Neuronal stem cell (in vitro differentiated cells): Measurements from ENCODE around the gene DQX1.

ENCODE experiments used
- DNase-seq: peaks from one replicate; pipeline ENCODE4 v3.0.0-alpha.2; 2013; ENCODE audit warnings: low spot score
- H2AFZ ChIP-seq: one replicate; pipeline ENCODE4 v1.6.1; 2013; ENCODE audit warnings: mild to moderate bottlenecking, low read length, inconsistent platforms
- H2AK5ac ChIP-seq: 2 replicates; pipeline ENCODE4 v1.6.1; 2013; ENCODE audit warnings: low read depth, mild to moderate bottlenecking, inconsistent platforms, low read length, moderate library complexity, mixed read lengths
- H2BK120ac ChIP-seq: 2 replicates; pipeline ENCODE4 v1.6.1; 2013; ENCODE audit warnings: low read depth, mild to moderate bottlenecking, inconsistent platforms, low read length, moderate library complexity, mixed read lengths
- H2BK12ac ChIP-seq: one replicate; pipeline ENCODE4 v1.6.1; 2013; ENCODE audit warnings: low read length, inconsistent platforms
- H2BK15ac ChIP-seq: 2 replicates; pipeline ENCODE4 v1.6.1; 2013; ENCODE audit warnings: mild to moderate bottlenecking, low read length, inconsistent platforms, mixed read lengths
- H2BK5ac ChIP-seq: one replicate; pipeline ENCODE4 v1.6.1; 2013; ENCODE audit warnings: inconsistent platforms, mild to moderate bottlenecking, low read length, moderate library complexity
- H3K14ac ChIP-seq: one replicate; pipeline ENCODE4 v1.6.1; 2013; ENCODE audit warnings: low read length, inconsistent platforms
- H3K18ac ChIP-seq: 2 replicates; pipeline ENCODE4 v1.6.1; 2013; ENCODE audit warnings: low read length, inconsistent platforms
- H3K23ac ChIP-seq: 2 replicates; pipeline ENCODE4 v1.6.1; 2013; ENCODE audit warnings: low read depth, mild to moderate bottlenecking, mixed read lengths, low read length, inconsistent platforms; ENCODE audit not compliant: poor library complexity
- H3K27ac ChIP-seq: replicated peaks from 3 replicates; pipeline ENCODE4 v1.5.1; 2013; ENCODE audit warnings: low read length, inconsistent platforms
- H3K27me3 ChIP-seq, 3 experiments: 2 replicates each; pipeline ENCODE4 v1.6.1; 2013; ENCODE audit warnings: low read length in 3 of 3, mild to moderate bottlenecking in 2 of 3, inconsistent platforms in 1 of 3, low read depth in 1 of 3, mixed read lengths in 1 of 3, moderate library complexity in 1 of 3; ENCODE audit not compliant: control insufficient read depth in 3 of 3, insufficient read depth in 3 of 3
- H3K36me3 ChIP-seq, 2 donors: replicated peaks in 1 of 2; 2 replicates each; pipeline ENCODE4 v1.6.1; 2013; ENCODE audit warnings: low read length in 2 of 2; ENCODE audit not compliant: control insufficient read depth in 2 of 2, insufficient read depth in 2 of 2
- H3K4ac ChIP-seq: 2 replicates; pipeline ENCODE4 v1.6.1; 2013; ENCODE audit warnings: inconsistent platforms, mild to moderate bottlenecking, low read length, moderate library complexity
- H3K4me1 ChIP-seq, 2 donors: 1 replicate in 1 of 2; 2 replicates in 1 of 2; pipeline ENCODE4 v1.6.1; 2013; ENCODE audit warnings: low read length in 2 of 2, low read depth in 1 of 2; ENCODE audit not compliant: control insufficient read depth in 2 of 2, insufficient read depth in 1 of 2
- H3K4me2 ChIP-seq: one replicate; pipeline ENCODE4 v1.6.1; 2013; ENCODE audit warnings: mild to moderate bottlenecking, low read length, inconsistent platforms; ENCODE audit not compliant: insufficient read depth, poor library complexity, severe bottlenecking
- H3K4me3 ChIP-seq, 2 donors: 2 replicates each; pipeline ENCODE4 v1.5.1; 2013; ENCODE audit warnings: low read length in 2 of 2, mild to moderate bottlenecking in 2 of 2, inconsistent platforms in 1 of 2, moderate library complexity in 1 of 2
- H3K79me1 ChIP-seq: one replicate; pipeline ENCODE4 v1.6.1; 2013; ENCODE audit warnings: low read depth, mild to moderate bottlenecking, inconsistent platforms, low read length, moderate library complexity
- H3K9ac ChIP-seq: one replicate; pipeline ENCODE4 v1.6.1; 2013; ENCODE audit warnings: mild to moderate bottlenecking, low read depth, low read length, inconsistent platforms; ENCODE audit not compliant: poor library complexity
- H3K9me3 ChIP-seq, 2 donors: replicated peaks in 1 of 2; 2 replicates each; pipeline versions ENCODE3 to v1.6.1; 2013; ENCODE audit warnings: low read length in 2 of 2, mild to moderate bottlenecking in 2 of 2, inconsistent platforms in 1 of 2, low read depth in 1 of 2, mixed read lengths in 1 of 2, moderate library complexity in 1 of 2; ENCODE audit not compliant: control insufficient read depth in 2 of 2, insufficient read depth in 1 of 2
- H4K8ac ChIP-seq: one replicate; pipeline ENCODE4 v1.6.1; 2013; ENCODE audit warnings: low read depth, mild to moderate bottlenecking, inconsistent platforms, low read length, moderate library complexity
- H4K91ac ChIP-seq: one replicate; pipeline ENCODE4 v1.6.1; 2013; ENCODE audit warnings: low read length, low read depth, mild to moderate bottlenecking, inconsistent platforms; ENCODE audit not compliant: poor library complexity
- WGBS, 2 donors: extraction: QIAGEN DNeasy Blood & Tissue Kit; methylation state at CpG; one replicate each; pipeline ENCODE4 v1.1.7; 2013; ENCODE audit warnings: missing lambda C conversion rate in 2 of 2, mixed read lengths in 1 of 2; ENCODE audit not compliant: insufficient read length in 2 of 2, insufficient replicate concordance in 1 of 2; ENCODE audit errors: extremely low coverage in 2 of 2; 5-methylcytosine and 5-hydroxymethylcytosine counted together

Gene DQX1

GRCh38 chr2:74566754-74567085 is 40.7 kb upstream of the DQX1 start:
- H3K9me3 ChIP-seq = no peaks in the 10 kb centered on the region
- no peaks in the 10 kb centered on the region for H3K36me3 ChIP-seq
- H3K9ac ChIP-seq = no peak overlapping the region
- H3K4me2 ChIP-seq = no peak overlapping the region
- H3K27me3 ChIP-seq = peaks cover 0 to 66% (median 6%) of the 10 kb centered on the region in 3 experiments
- H2AK5ac ChIP-seq = no peak overlapping the region
- H3K4me3 ChIP-seq = no peak overlapping the region
- H3K18ac ChIP-seq = no peak overlapping the region
- H2BK15ac ChIP-seq = no peak overlapping the region
- no peak overlapping the region for H3K4ac ChIP-seq
- H3K27ac ChIP-seq = no peak overlapping the region
- no peak overlapping the region for H3K23ac ChIP-seq
- no peak overlapping the region for H2AFZ ChIP-seq
- no peak overlapping the region for H4K91ac ChIP-seq
- no peak overlapping the region for H4K8ac ChIP-seq
- H3K14ac ChIP-seq = no peak overlapping the region
- H2BK5ac ChIP-seq = no peak overlapping the region
- no peak overlapping the region for H2BK12ac ChIP-seq
- H2BK120ac ChIP-seq = no peak overlapping the region
- no peaks in the 10 kb centered on the region for H3K4me1 ChIP-seq
- H3K79me1 ChIP-seq = no peaks in the 10 kb centered on the region
- DNase-seq = no peak

DNA sequence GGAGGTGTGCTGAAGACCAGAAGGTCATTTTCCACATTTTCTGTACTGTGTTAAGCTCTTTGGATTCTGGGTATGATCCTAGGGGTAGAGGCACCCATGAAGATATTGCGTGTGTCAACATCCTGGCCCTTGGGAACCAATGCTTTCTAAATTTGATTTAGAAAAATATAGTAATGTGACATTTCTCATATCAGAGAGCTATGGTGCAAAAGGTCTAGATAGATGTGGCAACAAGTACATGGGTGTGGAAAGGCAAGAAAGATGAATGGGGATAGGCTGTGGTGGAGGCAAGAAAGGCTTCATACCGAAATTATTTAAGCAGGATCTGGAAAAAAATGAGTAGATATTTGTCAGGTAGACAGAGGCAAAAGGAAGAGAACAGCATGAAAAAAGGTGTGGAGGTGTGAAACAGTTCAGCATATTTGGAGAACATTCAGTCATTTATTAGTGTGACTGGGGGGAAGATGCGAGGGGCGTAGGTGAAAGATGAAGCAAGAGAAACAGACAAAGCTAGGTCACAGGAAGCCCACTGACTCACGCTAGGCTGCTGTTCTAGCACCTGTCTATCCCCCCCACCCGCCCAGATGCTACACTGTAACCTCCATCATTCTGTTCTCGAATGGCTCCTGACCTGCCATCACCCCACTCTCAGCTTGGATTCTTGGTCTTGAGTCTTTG is 40.2 kb upstream of the DQX1 start:
- no peak overlapping the region for H2AK5ac ChIP-seq
- no peak overlapping the region for H3K4me3 ChIP-seq
- no peak overlapping the region for H3K23ac ChIP-seq
- H2BK15ac ChIP-seq = no peak overlapping the region
- no peaks in the 10 kb centered on the region for H3K9me3 ChIP-seq
- H3K4me2 ChIP-seq = no peak overlapping the region
- H3K4ac ChIP-seq = no peak overlapping the region
- H2AFZ ChIP-seq = no peak overlapping the region
- no peak overlapping the region for H3K14ac ChIP-seq
- no peaks in the 10 kb centered on the region for H3K79me1 ChIP-seq
- H2BK120ac ChIP-seq = no peak overlapping the region
- H3K4me1 ChIP-seq = no peaks in the 10 kb centered on the region
- H3K36me3 ChIP-seq = no peaks in the 10 kb centered on the region
- no peak overlapping the region for H3K18ac ChIP-seq
- no peak overlapping the region for H4K8ac ChIP-seq
- no peak overlapping the region for H2BK5ac ChIP-seq
- H3K27me3 ChIP-seq = peaks cover 0 to 68% (median 9%) of the 10 kb centered on the region in 3 experiments
- H2BK12ac ChIP-seq = no peak overlapping the region
- H4K91ac ChIP-seq = no peak overlapping the region
- no peak overlapping the region for H3K9ac ChIP-seq
- no CpG with 5 or more reads among the region's 7 CpGs for WGBS, 2 donors
- H3K27ac ChIP-seq = no peak overlapping the region
- DNase-seq = no peak

DNA sequence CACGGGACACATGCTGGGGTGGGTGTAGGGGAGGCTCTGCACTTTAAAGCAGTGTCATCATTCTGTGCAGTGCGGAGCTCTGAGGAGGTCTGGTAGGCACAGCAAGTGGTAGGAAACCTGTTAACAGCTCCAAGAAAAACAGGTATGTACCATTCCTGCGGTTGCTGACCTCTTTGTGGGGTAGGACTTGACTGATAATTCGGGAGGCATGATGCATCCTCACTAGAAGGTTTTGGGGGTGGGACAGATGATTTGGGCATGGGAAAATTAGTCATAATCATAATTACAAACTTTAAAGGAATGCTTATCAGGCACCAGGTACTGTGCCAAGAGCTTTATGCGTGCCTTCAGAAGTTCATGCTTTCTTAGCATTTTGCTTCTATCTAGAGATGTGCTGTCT is 38.2 kb upstream of the DQX1 start:
- Histone ChIP-seq H3K27me3 (peaks cover 0 to 57% (median 19%) of the 10 kb centered on the region in 3 experiments), H2BK15ac (no peak overlapping the region), H2AK5ac (no peak overlapping the region), H3K4me1 (peaks cover 0 to 3% of the 10 kb centered on the region in 2 donors), H3K4me2 (no peak overlapping the region), H4K91ac (no peak overlapping the region), H2BK5ac (no peak overlapping the region), H2AFZ (no peak overlapping the region), H3K79me1 (no peaks in the 10 kb centered on the region), H3K27ac (no peak overlapping the region), H2BK12ac (no peak overlapping the region), H4K8ac (no peak overlapping the region), H3K18ac (no peak overlapping the region), H3K9me3 (no peaks in the 10 kb centered on the region), H3K36me3 (no peaks in the 10 kb centered on the region), H3K4me3 (no peak overlapping the region), H3K4ac (no peak overlapping the region), H3K9ac (no peak overlapping the region), H3K14ac (no peak overlapping the region), H2BK120ac (no peak overlapping the region), H3K23ac (no peak overlapping the region)
- DNase-seq = no peak
- WGBS, 2 donors = no CpG with 5 or more reads among the region's 5 CpGs

DNA sequence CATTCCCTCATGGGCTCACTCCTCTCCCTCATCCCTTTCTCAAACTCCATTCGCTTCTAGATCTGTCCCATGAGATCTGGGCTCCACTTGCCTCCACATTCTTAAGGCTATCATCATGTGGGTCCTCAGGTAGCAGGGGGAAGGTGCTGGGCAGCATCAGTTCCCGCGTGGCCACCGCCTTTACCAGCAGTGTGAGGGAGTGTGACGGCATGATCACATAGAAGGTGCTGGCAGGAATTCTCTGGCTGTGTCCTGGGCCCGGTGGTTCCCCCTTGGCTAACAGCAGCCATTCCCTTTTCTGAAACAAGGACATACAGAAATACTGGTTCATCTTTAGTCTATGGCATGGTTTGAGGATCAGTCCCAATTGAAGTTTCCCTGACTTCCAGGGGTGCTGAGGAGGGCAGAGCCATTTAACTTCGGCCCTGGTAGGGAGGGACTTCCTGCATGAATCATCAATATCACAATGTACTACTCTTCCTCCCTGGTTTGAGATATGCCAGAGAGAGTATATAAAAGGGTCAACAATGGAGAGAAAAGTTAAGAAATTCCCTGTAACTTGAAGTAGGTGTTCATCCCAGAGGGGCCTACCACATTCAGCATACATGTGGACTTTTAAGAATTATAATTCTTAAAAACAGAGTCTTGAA is 36.2 kb upstream of the DQX1 start:
- Histone ChIP-seq H3K23ac (no peak overlapping the region), H3K9ac (no peak overlapping the region), H2BK120ac (no peak overlapping the region), H3K9me3 (no peaks in the 10 kb centered on the region), H3K79me1 (no peaks in the 10 kb centered on the region), H4K8ac (no peak overlapping the region), H3K4me3 (peak overlapping the region in 1 of 2 donors; percentile 43), H3K4me2 (no peak overlapping the region), H3K27ac (no peak overlapping the region), H3K27me3 (peaks cover 0 to 38% (median 23%) of the 10 kb centered on the region in 3 experiments), H2AK5ac (no peak overlapping the region), H4K91ac (no peak overlapping the region), H3K18ac (no peak overlapping the region), H2AFZ (peak overlapping the region; percentile 12), H2BK5ac (no peak overlapping the region), H3K14ac (no peak overlapping the region), H3K36me3 (peaks cover 0 to 1% of the 10 kb centered on the region in 2 donors), H3K4ac (no peak overlapping the region), H2BK15ac (no peak overlapping the region), H2BK12ac (no peak overlapping the region), H3K4me1 (peaks cover 0 to 3% of the 10 kb centered on the region in 2 donors)
- DNase-seq = no peak
- WGBS, 2 donors = 100% methylated on average over 1 of the region's 7 CpGs; no CpG with 5 or more reads in 1 of the 2 donors
